K562 (cell line): ENCODE data around the gene PIGT. TPM values are rescaled to one million over a fixed set of nuclear protein-coding genes. Genes with fewer than 3 reads are reported as not detected.

Source experiments
- FOXJ2 ChIP-seq: fragments of 200-800 bp; sonication (Bioruptor generic); IDR thresholded peaks from 2 replicates; pipeline ENCODE4 v1.6.1; 2016; ENCODE audit warnings: missing genetic modification characterization, missing compliant biosample characterization
- IRF2 ChIP-seq: sonication (generic); formaldehyde crosslinking; IDR thresholded peaks from 2 replicates; pipeline ENCODE4 v1.8.1; 2022; ENCODE audit warnings: mild to moderate bottlenecking, missing genetic modification reagents
- MCM3 ChIP-seq: fragments of 450-650 bp; IDR thresholded peaks from 2 replicates; pipeline ENCODE4 v1.6.1; 2016
- MCM5 ChIP-seq: fragments of 450-650 bp; IDR thresholded peaks from 2 replicates; pipeline ENCODE4 v1.6.1; 2016; ENCODE audit warnings: low read depth
- MYC ChIP-seq, 2 experiments: fragments of 250-450 bp in 1 of 2; sonication (Bioruptor Pico) in 1 of 2; IDR thresholded peaks; 2 replicates each; pipeline versions ENCODE4 v1.5.1 to v1.6.1; 2012 to 2021; ENCODE audit warnings: low read depth in 2 of 2, borderline replicate concordance in 1 of 2, improper control_type of control experiment in 1 of 2, low read length in 1 of 2, mild to moderate bottlenecking in 1 of 2, moderate library complexity in 1 of 2
- NUFIP1 ChIP-seq: fragments of 450-650 bp; IDR thresholded peaks from 2 replicates; pipeline ENCODE4 v1.6.1; 2018; ENCODE audit not compliant: partially characterized antibody
- PML ChIP-seq: IDR thresholded peaks from 2 replicates; pipeline ENCODE4 v1.6.1; 2012; ENCODE audit warnings: low read length, inconsistent platforms
- PPARD ChIP-seq: fragments of 250-450 bp; sonication (Bioruptor Pico); IDR thresholded peaks from 2 replicates; pipeline ENCODE4 v1.8.0; 2022; ENCODE audit warnings: inconsistent platforms, mild to moderate bottlenecking, moderate library complexity
- SAFB2 ChIP-seq: fragments of 200-400 bp; formaldehyde crosslinking; IDR thresholded peaks from 2 replicates; pipeline ENCODE4 v1.6.1; 2018; ENCODE audit warnings: borderline replicate concordance, low read length, low read depth, moderate library complexity; ENCODE audit not compliant: severe bottlenecking
- SOX6 ChIP-seq: fragments of 450-650 bp; IDR thresholded peaks from 2 replicates; pipeline ENCODE4 v1.6.1; 2014; ENCODE audit warnings: mild to moderate bottlenecking
- SPI1 ChIP-seq: IDR thresholded peaks from 2 replicates; pipeline ENCODE4 v1.6.1; 2011; ENCODE audit warnings: low read depth, low read length, control low read depth, borderline replicate concordance
- TAF1 ChIP-seq: IDR thresholded peaks from 2 replicates; pipeline ENCODE4 v1.6.1; 2011; ENCODE audit warnings: mild to moderate bottlenecking, low read length, moderate library complexity; ENCODE audit not compliant: insufficient read depth, control insufficient read depth, severe bottlenecking; ENCODE audit errors: extremely low read depth
- TAL1 ChIP-seq: fragments of 450-650 bp; IDR thresholded peaks from 2 replicates; pipeline ENCODE4 v1.6.1; 2016; ENCODE audit warnings: mild to moderate bottlenecking
- XRCC3 ChIP-seq: fragments of 450-650 bp; IDR thresholded peaks from 2 replicates; pipeline ENCODE4 v1.6.1; 2017; ENCODE audit warnings: mild to moderate bottlenecking, moderate library complexity
- ZNF133 ChIP-seq: fragments of 250-450 bp; sonication (Bioruptor Pico); IDR thresholded peaks from 2 replicates; pipeline ENCODE4 v1.4.0; 2020; ENCODE audit warnings: mild to moderate bottlenecking
- ZNF140 ChIP-seq: fragments of 250-450 bp; sonication (Bioruptor Pico); IDR thresholded peaks from 2 replicates; pipeline ENCODE4 v1.8.0; 2021; ENCODE audit warnings: moderate library complexity, mild to moderate bottlenecking, inconsistent platforms
- ZNF354B ChIP-seq: fragments of 250-450 bp; sonication (Bioruptor Pico); IDR thresholded peaks from 2 replicates; pipeline ENCODE4 v1.4.0; 2020
- ZNF398 ChIP-seq: fragments of 250-450 bp; sonication (Bioruptor Pico); IDR thresholded peaks from 2 replicates; pipeline ENCODE4 v1.8.0; 2021; ENCODE audit warnings: moderate library complexity, mild to moderate bottlenecking, inconsistent platforms
- ZNF444 ChIP-seq: fragments of 250-450 bp; sonication (Bioruptor Pico); IDR thresholded peaks from 2 replicates; pipeline ENCODE4 v1.4.0; 2020; ENCODE audit warnings: mild to moderate bottlenecking, moderate library complexity
- polyA plus RNA-seq, 8 experiments: library from polyadenylated mRNA; depleted of rRNA in 4 of 8; stranded (reverse) in 5 of 8; unstranded in 3 of 8; fragments of >200 nt; fragmentation: Nextera tagmentation in 2 of 8; fragmentation: Illumina TruSeq in 1 of 8; extraction: Ambion mirVana in 2 of 8; extraction: Trizol in 1 of 8; gene quantifications; 2 replicates each; pipeline versions ENCODE4 v1.2.1 to v1.2.3, GENCODE V29; 2011 to 2014; ENCODE audit warnings: inconsistent platforms in 1 of 8, missing spikeins in 1 of 8
- total RNA-seq, 7 experiments: library from RNA; depleted of rRNA in 6 of 7; stranded (reverse); fragments of >200 nt in 6 of 7; fragmentation: Illumina TruSeq in 2 of 7; extraction: Trizol in 2 of 7; gene quantifications; 2 replicates each; pipeline versions ENCODE4 v1.2.1 to v1.2.3, GENCODE V29; 2011 to 2021; ENCODE audit warnings: low replicate concordance in 1 of 7
- TF ChIP-seq, protein P1 (sequence below), 2 experiments: fragments of 450-650 bp; IDR thresholded peaks; 2 replicates each; pipeline ENCODE4 v1.6.1; 2018; ENCODE audit warnings: mild to moderate bottlenecking in 2 of 2, low read depth in 1 of 2; ENCODE audit not compliant: partially characterized antibody in 2 of 2
- TF ChIP-seq, protein P2 (sequence below): sonication (generic); formaldehyde crosslinking; IDR thresholded peaks from 2 replicates; pipeline ENCODE4 v1.8.1; 2023; ENCODE audit warnings: mild to moderate bottlenecking, missing genetic modification reagents

The PIGT gene
- total and polyA plus RNA-seq, 9 of the 15 experiments (the other 6 are each of a cell fraction or from before 2014, with no cell fraction given): 14.6 to 108 (median 46.9) TPM

DNA sequence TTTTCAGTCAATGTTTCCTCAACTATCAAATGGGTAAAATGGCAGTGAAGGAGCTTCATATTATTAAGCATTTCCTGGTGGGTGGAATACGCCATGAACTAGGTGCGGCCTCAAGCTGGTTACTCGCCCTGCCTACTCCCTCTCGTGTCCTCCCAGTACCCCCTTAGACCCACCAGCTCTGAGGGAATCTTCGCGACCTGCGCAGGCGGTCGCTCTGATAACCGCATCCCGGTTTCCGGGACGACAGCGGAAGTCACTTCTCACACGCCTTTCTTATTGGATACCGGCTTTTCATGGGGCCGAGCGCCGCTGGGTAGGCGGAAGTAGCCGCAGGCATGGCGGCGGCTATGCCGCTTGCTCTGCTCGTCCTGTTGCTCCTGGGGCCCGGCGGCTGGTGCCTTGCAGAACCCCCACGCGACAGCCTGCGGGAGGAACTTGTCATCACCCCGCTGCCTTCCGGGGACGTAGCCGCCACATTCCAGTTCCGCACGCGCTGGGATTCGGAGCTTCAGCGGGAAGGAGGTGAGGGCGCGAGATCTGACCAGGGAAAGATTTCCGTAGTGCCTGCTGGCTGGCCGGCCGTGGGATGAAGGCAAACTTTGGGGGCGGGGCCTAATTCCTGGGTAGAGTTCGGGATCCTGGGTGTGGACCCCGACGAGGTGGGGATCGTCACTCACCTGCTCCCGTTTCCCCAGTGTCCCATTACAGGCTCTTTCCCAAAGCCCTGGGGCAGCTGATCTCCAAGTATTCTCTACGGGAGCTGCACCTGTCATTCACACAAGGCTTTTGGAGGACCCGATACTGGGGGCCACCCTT, at the start of gene PIGT (continued):
- TF ChIP-seq, protein P1, sequence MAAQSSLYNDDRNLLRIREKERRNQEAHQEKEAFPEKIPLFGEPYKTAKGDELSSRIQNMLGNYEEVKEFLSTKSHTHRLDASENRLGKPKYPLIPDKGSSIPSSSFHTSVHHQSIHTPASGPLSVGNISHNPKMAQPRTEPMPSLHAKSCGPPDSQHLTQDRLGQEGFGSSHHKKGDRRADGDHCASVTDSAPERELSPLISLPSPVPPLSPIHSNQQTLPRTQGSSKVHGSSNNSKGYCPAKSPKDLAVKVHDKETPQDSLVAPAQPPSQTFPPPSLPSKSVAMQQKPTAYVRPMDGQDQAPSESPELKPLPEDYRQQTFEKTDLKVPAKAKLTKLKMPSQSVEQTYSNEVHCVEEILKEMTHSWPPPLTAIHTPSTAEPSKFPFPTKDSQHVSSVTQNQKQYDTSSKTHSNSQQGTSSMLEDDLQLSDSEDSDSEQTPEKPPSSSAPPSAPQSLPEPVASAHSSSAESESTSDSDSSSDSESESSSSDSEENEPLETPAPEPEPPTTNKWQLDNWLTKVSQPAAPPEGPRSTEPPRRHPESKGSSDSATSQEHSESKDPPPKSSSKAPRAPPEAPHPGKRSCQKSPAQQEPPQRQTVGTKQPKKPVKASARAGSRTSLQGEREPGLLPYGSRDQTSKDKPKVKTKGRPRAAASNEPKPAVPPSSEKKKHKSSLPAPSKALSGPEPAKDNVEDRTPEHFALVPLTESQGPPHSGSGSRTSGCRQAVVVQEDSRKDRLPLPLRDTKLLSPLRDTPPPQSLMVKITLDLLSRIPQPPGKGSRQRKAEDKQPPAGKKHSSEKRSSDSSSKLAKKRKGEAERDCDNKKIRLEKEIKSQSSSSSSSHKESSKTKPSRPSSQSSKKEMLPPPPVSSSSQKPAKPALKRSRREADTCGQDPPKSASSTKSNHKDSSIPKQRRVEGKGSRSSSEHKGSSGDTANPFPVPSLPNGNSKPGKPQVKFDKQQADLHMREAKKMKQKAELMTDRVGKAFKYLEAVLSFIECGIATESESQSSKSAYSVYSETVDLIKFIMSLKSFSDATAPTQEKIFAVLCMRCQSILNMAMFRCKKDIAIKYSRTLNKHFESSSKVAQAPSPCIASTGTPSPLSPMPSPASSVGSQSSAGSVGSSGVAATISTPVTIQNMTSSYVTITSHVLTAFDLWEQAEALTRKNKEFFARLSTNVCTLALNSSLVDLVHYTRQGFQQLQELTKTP (IDR thresholded peaks at IDR 0.05; ENCODE audit: low read depth in 1 of 2, partially characterized antibody in 2 of 2): peak in 1 of 2 experiments; percentile 60
- no peak for TF ChIP-seq NUFIP1
- TF ChIP-seq ZNF140 (CRISPR knock-in tag): no peak
- no peak for TF ChIP-seq MCM3
- TF ChIP-seq FOXJ2: no peak
- TF ChIP-seq PPARD (CRISPR knock-in tag): no peak
- TF ChIP-seq IRF2 (CRISPR knock-in tag): no peak
- TF ChIP-seq, protein P2, sequence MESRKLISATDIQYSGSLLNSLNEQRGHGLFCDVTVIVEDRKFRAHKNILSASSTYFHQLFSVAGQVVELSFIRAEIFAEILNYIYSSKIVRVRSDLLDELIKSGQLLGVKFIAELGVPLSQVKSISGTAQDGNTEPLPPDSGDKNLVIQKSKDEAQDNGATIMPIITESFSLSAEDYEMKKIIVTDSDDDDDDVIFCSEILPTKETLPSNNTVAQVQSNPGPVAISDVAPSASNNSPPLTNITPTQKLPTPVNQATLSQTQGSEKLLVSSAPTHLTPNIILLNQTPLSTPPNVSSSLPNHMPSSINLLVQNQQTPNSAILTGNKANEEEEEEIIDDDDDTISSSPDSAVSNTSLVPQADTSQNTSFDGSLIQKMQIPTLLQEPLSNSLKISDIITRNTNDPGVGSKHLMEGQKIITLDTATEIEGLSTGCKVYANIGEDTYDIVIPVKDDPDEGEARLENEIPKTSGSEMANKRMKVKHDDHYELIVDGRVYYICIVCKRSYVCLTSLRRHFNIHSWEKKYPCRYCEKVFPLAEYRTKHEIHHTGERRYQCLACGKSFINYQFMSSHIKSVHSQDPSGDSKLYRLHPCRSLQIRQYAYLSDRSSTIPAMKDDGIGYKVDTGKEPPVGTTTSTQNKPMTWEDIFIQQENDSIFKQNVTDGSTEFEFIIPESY (CRISPR knock-in tag): no peak
- peak; percentile 72 for TF ChIP-seq PML
- no peak for TF ChIP-seq ZNF354B (CRISPR knock-in tag)
- peak; percentile 84 for TF ChIP-seq TAF1
- TF ChIP-seq TAL1: no peak
- TF ChIP-seq XRCC3: no peak
- TF ChIP-seq MCM5: no peak
- no peak for TF ChIP-seq SOX6
- TF ChIP-seq SPI1: peak; percentile 43; the same call in 1 of the 2 replicates
- no peak for TF ChIP-seq ZNF444 (CRISPR knock-in tag)
- no peak for TF ChIP-seq ZNF133 (CRISPR knock-in tag)
- no peak for TF ChIP-seq SAFB2
- TF ChIP-seq ZNF398: no peak
- peak; percentile 86 for TF ChIP-seq MYC (IDR thresholded peaks at IDR 0.05; ENCODE audit: low read depth, low read length)
- 0 out of 2 replicates have a peak, but pooled peaks have one; percentile 43 for TF ChIP-seq MYC (CRISPR knock-in tag; IDR thresholded peaks at IDR 0.05; ENCODE audit: borderline replicate concordance, low read depth)
